Measurements from ENCODE around the gene OR51B2.

The OR51B2 gene

DNA sequence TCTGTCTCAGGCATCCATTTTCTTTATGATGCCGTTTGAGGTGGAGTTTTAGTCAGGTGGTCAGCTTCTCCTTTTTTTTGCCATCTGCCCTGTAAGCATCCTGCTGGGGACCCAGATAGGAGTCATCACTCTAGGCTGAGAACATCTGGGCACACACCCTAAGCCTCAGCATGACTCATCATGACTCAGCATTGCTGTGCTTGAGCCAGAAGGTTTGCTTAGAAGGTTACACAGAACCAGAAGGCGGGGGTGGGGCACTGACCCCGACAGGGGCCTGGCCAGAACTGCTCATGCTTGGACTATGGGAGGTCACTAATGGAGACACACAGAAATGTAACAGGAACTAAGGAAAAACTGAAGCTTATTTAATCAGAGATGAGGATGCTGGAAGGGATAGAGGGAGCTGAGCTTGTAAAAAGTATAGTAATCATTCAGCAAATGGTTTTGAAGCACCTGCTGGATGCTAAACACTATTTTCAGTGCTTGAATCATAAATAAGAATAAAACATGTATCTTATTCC, 43.5 kb downstream of the OR51B2 start:
- no peak for DNase-seq

GRCh38 chr11:5279471-5280090, 44.5 kb downstream of the OR51B2 start:
- DNase-seq, result no peak

DNA sequence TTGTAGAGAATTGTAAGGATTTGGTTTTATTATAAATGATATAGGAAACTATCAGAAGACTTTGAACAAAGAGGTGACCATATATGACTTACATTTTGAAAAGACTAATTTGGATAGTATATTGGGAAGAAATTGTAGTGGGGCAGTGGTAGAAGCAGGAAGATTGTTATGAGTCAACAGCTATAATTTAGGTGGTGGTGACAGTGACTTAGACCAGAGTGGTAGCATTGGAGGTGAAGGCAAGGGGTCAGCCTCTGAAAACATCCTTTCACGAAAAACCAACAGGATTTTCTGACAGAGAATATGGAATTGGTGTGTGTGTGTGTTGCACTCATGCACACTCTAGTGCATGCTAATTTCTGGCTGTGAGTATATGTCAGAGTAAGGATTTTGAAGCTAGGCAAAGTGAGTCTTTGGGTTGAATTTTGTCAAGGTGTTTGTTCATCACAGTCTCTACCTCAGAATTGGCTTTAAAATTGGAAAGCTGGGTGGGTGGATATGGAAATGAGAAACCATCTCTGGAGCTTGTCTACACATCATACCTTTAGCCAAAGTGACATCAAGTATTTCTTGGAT, 46.2 kb downstream of the OR51B2 start:
- DNase-seq, result no peak

- DNase-seq, result no peak
These were observed 47.4 kb downstream of the OR51B2 start for GRCh38 chr11:5276697-5277096.

- no peak for DNase-seq
These were observed 48.6 kb downstream of the OR51B2 start for GRCh38 chr11:5275369-5276110.

DNA sequence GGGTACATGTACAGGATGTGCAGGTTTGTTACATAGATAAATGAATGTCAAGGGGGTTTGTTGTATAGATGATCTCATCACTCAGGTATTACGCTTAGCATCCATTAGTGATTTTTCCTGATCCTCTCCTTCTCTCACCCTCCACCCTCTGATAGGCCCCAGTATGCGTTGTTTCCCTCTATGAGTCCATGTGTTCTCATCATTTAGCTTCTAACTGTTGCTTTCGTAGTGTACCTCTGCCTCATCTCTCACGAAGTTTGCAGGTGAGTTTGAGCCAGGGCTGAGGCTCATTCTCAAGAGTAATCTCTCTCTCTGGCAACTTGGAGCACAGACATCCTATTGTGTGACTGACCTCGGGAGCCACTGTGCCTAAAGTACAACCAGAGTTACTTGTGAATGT, 49.7 kb downstream of the OR51B2 start:
- DNase-seq, result no peak
